Measurements from ENCODE around the gene DENND1A.
"Not testable (repeated sequence)": the region's sequence is repeated elsewhere in the genome, so short reads cannot be mapped to it uniquely, and the experiment has no call there.

Gene DENND1A

DNA sequence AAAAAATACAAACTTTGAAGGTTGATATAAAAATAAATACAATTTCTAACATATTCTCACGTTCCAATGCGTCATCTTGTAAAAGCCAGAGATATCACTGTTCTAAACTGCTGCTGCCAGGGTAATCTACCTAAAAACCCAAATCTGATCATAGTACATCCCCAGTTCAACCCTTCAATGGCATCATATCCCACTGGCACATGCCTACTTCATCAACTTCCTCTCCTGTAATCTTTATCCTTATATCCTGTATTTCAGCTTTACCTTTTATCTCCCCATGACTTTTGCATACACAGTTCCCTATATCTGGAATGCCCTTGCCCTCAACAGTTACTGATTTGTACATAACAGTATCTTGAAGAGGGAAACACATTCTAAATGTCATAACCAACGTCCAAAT is 7.5 kb downstream of the DENND1A start:
- DNase-seq: no peak

DNA sequence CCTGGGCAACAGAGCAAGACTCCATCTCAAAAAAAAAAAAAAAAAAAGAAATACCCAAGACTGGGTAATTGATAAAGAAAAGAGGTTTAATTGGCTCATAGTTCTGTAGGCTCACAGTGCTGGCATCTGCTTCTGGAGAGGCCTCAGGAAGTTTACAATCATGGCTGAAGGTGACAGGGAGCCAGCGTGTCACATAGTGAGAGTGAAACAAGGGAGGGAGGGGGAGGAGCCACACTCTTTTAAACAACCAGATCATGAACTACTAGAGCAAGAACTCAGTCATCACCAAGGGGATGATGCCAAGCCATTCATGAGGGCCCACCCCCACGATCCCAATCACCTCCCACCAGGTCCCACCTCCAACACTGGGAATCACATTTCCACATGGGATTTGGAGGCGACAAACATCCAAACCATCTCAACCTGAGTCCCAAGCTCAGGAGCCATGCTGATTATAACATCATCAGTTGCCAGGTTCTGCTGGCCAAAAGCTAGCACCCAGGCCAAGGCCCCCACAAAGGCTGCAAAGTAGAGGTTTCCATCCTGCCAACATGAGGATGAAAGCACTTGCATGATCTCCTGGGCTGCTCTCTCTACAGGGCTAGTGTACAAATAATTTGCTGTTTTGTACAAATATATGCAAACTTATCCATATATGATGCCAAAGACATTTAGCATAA is 15.3 kb downstream of the DENND1A start:
- no peak for DNase-seq

DNA sequence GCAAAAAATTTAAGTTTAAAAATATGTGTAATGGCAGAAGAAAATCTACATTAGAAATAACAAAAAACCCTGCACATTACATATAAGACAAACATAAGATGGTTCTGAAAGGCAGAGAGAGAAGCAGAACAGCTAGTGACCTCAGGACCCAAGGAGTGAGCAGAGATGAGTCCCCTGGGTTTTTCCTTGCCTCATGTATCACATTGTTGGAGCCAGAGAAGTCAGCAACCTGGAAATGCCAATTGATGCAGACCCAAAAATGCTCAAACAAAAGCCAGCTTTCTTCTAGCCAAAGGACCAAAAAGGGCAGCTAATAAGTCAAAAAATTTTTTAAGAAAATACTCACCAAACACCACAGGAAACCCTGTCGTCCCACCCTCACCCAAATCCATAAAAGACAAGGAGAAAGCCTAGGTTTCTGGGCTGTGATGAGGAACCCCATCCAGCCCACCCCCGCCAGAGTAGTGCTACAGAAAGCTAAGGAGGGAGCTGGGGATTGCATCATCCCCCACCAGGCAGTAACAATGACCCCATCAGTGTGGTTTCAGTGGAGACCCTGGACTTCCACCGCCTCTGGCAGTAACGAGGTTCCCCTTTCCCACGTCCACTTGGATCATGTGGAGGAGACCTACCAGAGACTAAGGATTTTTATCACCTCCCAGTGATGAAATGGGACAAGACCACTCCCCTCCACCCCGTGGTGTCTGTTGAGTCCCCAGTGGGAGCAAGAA is 17.6 kb downstream of the DENND1A start:
- DNase-seq: no peak

DNA sequence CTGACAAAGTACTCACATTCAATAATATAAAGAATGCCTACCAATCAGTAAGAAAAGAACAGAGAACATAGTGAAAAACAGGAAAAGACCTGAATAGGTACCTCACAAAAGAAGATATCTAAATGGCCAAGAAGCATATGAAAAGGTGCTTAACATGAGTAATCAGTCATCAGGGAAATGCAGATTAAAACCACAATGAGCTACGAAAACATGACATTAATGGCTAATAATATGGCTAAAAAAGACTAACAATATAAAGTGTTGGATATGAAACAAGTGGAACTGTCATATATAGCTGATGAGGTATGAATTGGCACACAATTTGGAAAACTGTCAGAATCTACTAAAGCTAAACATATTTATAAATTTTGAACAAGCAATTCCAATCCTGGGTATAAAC is 18.9 kb downstream of the DENND1A start:
- DNase-seq: no peak

DNA sequence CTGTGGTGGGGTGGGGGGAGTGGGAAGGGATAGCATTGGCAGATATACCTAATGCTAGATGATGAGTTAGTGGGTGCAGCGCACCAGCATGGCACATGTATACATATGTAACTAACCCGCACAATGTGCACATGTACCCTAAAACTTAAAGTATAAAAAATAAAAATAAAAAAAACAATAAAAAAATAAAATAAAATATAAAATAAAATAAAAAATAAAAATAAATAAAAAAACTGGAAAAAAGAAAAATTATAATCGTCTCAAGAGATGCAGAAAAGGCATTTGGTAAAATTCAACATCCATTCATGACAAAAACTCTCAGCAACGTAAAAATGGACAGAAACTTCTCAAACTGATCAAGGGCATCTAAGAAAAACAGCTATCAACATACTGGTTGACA is 20.7 kb downstream of the DENND1A start:
- DNase-seq: not testable (repeated sequence)

DNA sequence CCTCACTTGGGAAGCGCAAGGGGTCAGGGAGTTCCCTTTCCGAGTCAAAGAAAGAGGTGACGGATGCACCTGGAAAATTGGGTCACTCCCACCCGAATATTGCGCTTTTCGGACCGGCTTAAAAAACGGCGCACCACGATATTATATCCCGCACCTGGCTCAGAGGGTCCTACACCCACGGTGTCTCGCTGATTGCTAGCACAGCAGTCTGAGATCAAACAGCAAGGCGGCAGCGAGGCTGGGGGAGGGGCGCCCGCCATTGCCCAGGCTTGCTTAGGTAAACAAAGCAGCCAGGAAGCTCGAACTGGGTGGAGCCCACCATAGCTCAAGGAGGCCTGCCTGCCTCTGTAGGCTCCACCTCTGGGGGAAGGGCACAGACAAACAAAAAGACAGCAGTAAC is 26.4 kb downstream of the DENND1A start:
- DNase-seq: not testable (repeated sequence)

DNA sequence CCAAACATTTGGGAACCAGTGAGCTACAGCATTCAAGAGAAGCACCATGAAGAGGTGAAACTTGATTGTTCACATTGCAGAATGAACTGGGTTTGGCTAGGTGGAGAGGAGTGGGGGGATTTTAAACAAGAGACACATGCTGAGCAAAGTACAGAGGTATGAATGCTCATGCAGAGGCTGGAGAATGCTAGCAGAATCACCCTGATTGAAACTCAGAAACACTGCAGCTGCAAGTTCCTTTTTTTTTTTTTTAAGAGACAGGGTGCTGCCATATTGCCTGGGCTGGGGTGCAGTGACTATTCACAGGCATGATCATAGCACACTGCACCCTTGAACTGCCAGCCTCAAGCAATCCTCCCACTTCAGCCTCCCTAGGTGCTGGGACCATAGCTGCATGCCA is 35.1 kb downstream of the DENND1A start:
- no peak for DNase-seq

DNA sequence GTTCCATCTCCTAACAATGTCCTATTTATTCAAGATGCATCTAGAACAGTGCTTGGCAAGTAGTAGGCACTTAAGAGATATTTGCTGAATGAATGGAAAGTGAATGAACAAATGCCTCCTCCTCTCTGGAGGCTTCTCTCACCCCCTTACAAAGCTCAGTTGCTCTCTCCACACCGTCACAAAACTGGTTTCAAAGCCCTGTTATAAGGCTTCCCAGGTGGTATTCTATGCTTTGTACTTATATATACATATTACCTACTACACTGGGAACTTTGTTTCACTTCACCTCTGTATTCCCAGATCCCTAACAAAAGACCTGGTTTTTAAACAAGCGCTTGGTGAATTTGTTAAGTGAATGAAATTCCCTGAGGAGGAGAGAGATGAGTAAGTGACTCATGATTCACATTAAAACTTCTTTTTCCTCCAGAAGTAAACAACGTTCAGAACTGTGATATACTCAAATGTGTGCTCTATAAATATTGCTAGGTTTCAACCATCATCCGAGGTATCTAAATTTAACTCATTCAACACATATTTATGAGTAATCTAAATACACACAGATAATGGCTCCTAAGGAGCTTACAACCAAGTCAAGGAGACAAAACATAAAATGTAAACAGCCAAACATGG is 36.0 kb downstream of the DENND1A start:
- no peak for DNase-seq

DNA sequence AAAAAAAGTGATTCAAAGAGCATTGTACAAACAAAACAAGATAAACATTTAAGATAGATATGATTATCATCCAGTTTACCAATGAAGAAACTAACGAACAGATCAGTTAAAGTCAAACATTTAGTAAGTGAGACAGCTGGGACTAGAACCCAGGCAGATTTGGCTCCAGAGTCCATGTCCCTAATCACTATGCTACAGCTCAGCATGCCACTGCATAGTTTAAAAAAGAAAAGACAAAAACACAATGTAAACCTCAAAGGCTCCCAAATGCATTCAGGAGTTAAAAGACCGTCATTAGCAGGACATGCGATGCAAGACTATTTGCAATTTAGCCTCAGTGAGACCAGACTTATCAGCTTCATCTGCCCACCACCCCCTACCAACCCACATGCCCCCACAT is 36.8 kb downstream of the DENND1A start:
- no peak for DNase-seq

DNA sequence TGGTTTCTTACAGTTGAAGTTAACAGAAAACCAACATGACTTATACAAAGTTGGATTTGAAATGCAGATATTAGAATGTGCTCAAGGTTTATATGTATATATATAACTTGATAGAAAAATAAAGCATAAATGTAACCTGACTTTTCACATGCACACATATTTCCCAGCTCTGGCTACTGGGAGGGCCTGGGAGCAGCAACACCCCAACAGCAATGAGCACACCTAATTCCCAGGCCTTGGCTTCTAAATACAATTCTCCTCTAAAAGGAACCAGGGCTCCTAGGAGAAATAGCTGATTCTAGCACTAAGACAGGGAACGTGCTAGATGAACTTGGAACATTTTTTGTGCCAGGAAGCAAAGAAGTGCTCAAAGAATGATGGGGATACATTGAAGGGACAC is 42.1 kb downstream of the DENND1A start:
- no peak for DNase-seq

DNA sequence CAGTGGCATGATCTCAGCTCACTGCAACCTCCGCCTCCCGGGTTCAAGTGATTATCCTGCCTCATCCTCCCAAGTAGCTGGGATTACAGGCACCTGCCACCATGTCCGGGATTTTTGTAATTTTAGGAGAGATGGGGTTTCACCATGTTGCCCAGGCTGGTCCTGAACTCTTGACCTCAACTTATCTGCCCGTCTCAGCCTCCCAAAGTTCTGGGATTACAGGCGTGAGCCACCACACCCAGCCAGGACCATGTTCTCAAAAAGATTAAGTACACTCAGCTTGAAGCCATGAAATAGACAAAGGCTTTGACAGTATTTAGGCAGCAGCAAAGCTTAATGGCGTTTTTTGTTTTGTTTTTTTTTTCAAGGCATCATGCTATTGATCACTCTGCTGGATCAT is 44.1 kb downstream of the DENND1A start:
- DNase-seq: not testable (repeated sequence)

DNA sequence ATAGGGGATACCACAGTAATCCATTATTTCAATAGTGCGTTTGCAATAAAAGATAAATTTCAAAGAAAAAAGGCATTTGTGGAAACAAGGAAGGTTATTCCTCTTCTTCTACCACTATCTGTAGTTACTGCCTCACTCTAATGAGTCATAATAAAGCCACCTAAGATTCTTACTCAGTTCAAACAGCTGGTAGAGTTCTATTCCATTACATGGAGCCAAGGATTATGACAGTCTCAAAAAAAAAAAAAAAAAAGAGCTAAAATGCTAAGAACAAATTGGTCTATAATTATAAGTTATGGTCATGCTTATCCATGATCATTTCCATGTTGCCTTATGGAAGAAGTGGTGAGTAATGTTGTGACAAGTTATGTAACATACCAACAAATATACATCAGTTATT is 46.3 kb downstream of the DENND1A start:
- DNase-seq: no peak

DNA sequence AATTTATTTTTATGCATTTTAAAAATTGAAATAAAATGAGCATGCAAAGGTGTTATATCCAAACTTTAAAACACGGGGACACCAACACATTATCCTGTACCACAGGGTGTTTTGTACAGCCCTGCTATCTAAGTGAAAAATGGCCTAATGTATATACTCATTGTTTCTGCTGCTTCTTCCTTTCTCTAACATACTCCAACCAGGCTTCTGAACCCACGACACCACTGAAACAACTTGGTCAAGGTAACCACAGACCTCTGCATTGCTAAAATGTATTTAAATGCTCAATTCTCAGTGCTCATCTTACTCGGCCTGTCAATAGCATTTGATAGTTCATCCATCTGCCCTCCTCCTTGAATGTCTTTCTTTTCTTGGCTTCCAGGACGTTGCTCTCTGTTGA is 48.3 kb downstream of the DENND1A start:
- DNase-seq: no peak

DNA sequence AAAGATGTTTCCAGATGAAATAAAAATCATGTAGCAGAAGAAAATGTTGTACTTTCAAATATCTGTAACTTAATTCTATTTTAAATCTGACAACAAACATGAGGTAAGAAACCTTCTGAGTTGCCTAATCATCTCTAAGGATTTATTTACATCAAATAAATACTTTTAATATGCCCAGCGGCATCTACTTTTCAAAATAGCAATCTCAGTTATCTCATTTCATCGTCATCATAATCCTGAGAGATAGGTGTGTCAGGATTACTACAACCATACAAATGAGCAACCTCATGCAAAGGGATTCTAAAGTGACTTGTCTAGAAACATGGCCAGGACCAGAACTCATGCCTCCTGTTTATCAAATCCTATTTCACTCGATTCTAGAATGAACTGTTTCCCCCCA is 49.5 kb downstream of the DENND1A start:
- no peak for DNase-seq

DNA sequence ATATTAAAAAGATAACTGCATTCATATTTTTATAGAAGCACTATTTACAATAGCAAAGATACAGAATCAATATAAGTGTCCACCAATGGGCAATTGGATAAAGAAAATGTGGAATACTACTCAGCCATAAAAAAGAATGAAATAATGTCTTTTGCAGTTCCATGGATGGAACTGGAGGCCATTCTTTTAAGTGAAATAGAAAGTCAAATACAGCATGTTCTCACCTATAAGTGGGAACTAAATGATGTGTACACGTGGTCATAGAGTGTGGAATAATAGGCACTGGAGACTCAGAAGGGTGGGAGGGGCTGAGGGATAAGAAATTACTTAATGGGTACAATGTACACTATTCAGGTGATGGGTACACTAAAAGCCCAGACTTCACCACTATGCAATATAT is 53.2 kb downstream of the DENND1A start:
- no peak for DNase-seq

DNA sequence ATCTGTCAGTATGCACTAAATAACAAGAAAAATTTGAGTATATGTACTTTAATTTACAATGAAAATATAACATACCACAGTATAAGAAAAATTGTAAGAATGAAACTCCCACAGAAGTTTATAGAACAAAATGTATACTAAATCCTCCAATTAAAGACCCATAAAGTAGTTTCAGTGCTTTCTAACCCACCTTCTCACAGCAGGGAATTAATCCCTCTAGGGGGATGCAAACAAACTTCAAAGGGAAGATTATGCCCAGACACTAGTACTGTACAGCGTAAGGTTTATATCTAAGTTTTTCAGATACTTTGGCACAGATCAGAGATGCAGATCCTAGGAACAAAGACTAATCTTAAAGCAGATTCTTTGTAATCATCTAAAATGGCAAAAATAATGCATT is 57.2 kb downstream of the DENND1A start:
- DNase-seq: no peak

DNA sequence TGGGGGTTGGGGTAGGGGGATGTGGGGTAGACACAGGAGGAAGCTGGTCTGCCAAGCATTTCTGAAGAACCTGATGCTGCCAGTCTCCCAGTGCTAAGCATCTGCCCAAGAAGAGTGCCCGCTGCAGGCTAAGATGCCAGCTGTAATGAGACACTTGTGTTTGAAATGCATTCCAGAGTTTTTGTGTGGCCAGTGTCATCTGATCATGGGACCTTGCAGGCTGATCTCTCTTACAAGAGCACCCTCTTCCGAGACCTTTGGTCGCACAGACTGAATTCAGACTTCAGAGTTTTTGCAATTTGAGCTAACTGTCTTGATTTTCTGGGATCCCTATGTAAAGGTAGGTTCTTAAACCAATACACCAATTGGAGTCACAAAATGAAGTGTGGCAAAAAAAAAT is 58.1 kb downstream of the DENND1A start:
- DNase-seq: no peak

DNA sequence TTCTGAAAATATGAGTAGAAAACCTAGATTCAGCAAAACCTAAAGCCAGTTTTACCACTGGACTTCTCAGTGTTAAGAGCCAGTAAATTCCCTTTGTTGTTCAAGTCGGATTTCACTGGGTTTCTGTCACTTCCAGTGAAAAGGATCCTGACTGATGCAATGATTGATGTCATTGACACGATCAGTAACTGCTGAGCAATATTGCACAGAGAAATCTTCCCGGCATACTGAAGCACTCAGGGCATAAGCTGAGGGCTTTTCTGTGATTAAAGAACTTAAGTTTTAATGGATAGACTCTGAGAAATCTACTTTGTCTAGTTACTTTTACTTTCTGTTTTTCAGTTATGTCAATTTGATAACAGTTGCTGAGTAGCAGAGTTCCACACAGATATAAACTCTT is 61.9 kb downstream of the DENND1A start:
- no peak for DNase-seq

DNA sequence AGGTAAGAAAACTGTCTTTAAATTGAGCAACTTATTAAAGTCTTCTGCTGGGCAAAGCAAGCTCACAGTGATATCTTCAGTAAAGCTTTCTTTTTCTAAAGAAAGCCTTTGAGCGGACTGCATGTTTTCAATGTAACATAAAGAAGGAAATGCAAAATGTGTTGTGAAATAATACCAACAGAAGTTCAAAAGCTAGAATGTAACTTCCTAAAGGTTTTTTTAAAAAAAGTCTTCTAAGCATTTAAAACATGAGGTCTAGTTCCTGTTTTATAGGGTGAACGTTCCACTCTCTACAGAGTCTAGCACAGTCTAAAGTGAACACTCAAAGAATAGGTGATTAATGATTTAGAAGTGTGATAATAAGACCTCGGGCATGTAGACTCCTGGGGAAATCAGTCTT is 62.9 kb downstream of the DENND1A start:
- DNase-seq: no peak

DNA sequence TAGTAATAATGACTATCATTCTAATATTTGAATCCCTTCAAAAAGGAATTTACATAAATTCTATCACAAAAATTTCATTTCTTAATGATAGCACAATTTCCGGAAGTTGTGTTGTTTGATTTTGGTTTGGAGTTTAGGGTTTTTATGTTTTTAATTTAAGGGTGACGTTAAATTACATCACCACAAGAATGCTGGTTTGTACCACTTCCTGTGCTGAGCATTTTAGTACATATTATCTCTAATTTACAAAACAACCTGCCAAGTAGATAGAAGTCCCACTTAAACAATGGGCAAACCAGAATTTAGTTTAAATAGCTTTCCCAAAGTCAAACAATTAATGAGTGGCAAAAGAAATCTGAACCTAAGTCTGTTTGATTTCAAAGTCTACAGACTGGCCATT is 63.4 kb downstream of the DENND1A start:
- DNase-seq: no peak

DNA sequence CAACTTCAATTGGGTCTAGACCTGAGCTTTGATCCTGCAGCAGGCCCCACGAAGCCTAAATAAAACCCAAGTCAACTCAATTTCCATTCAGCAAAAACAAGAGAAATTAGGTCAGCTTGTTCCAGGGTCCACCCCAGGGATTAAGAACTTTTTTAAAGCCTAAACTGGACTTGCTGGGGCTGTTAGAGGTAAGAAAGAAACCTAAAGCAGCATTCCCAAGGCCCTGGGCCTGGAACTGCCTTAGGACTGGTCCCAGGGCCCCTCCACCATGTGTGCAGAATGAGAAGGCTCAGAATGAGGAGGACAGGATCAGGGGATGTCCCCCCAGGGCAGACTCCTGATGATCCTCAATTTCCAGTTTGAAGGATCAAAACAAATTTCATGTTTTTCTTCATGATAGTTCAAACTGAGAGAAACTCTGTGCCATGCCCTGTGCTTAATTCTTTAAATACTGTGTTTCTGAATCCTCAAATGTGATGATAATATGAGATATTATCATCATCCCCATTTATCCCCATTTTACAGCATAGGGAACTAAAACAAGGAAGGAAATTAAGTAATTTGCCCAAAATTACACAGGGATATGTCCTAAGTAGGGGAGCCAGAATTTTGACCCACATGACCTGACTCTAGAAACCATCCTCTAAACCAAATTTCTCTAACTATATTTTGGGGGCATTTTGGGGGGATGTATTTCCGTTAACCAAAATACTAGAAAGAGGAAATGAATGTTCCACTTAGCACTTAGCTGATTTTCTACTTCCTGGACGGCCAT is 64.5 kb downstream of the DENND1A start:
- DNase-seq: no peak

DNA sequence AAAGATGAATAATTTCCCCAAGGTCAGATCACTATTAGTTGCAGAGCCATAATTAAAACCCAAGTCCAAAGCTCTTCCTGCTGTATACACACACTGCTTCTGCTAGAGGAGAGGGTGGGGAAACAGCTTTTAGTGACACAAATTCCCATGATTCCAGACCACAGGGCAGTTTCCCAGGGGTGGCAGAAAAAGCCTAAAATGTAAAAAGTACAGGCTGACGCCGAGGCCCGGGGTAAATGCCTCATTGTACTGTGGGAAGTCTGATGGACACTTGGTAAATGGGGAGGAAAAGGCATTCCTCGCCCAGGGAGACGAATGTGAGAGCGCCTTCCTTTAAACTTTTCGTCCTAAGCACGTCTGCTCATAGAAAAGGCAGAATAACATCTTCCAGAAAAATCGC is 65.7 kb downstream of the DENND1A start:
- DNase-seq: no peak

DNA sequence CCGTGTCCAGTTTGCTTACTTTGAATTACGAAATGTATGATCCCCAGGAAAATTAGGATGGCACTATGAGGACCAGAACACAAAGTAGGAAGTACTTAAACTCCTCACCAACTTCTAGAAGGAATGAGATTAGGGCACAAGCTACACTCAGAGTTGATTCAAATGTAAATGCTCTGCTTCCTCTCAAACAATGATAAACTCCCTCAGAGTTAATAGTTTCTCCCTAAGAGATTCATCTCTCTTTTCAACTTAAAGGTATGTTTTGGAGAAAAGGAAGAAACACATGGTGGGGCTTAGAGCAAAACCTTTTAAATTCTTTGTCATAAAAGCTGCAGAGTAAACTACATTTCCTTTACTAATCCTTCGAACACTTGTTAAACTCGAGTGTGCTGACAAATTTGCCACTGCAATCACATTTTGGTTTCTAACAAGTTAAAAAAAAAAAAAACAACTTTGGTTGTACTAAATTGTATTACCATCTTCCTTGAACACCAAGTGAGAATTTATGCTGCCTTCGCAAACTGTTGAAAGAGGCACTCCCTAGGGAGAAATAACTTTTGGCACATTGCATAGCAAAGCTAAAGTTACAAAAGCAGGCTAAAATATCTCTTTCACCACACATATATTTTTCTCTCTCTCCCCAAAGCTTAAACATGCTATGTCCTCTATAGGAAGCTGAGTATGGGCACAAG is 66.6 kb downstream of the DENND1A start:
- no peak for DNase-seq

Measured in activated CD8-positive, alpha-beta memory T cell treated with anti-CD3 and anti-CD28 coated beads for 24 hours (primary cell).